Gastrocnemius medialis (tissue), 4 donors: ENCODE data around the gene P4HA1. TPM values are rescaled to one million over a fixed set of nuclear protein-coding genes. Genes with fewer than 3 reads are reported as not detected.

Source experiments
- ATAC-seq, 2 donors: fragments of 150-250 bp; one replicate each; pipeline ENCODE4 v1.9.1; 2016
- DNase-seq, 2 donors: peaks; one replicate each; pipeline ENCODE4 v3.0.0-alpha.2; 2019
- H3K27ac ChIP-seq, 4 donors: fragments of 200-600 bp; sonication (generic); 1 replicate in 1 of 4; 2 replicates in 3 of 4; pipeline ENCODE4 v1.5.1; 2016 to 2018; ENCODE audit warnings: mild to moderate bottlenecking in 2 of 4, moderate library complexity in 1 of 4
- H3K27me3 ChIP-seq, 3 donors: fragments of 200-600 bp; sonication (generic) in 2 of 3; 1 replicate in 1 of 3; 2 replicates in 2 of 3; pipeline versions ENCODE4 v1.5.1 to v1.6.0; 2016 to 2019; ENCODE audit warnings: mild to moderate bottlenecking in 1 of 3, moderate library complexity in 1 of 3
- H3K36me3 ChIP-seq, 2 donors: fragments of 200-600 bp; sonication (generic) in 1 of 2; one replicate each; pipeline ENCODE4 v1.5.1; 2017 to 2018
- H3K4me1 ChIP-seq, 2 donors: fragments of 200-600 bp; sonication (generic) in 1 of 2; one replicate each; pipeline ENCODE4 v1.5.1; 2016 to 2017; ENCODE audit warnings: mild to moderate bottlenecking in 2 of 2
- H3K4me3 ChIP-seq, 4 donors: fragments of 200-600 bp; sonication (generic) in 3 of 4; 1 replicate in 1 of 4; 2 replicates in 3 of 4; pipeline ENCODE4 v1.5.1; 2016 to 2019; ENCODE audit warnings: mild to moderate bottlenecking in 2 of 4
- H3K9me3 ChIP-seq, 3 donors: fragments of 200-600 bp; sonication (generic) in 2 of 3; 1 replicate in 1 of 3; 2 replicates in 2 of 3; pipeline ENCODE4 v1.5.1; 2016 to 2019
- CTCF ChIP-seq, 5 experiments: fragments of 450-650 bp in 3 of 5; fragments of 200-600 bp in 2 of 5; sonication (generic) in 2 of 5; IDR thresholded peaks in 4 of 5; conservative IDR thresholded peaks in 1 of 5; 1 replicate in 4 of 5; 2 replicates in 1 of 5; pipeline ENCODE4 v1.5.1; 2016 to 2019; ENCODE audit warnings: antibody characterized with exemption in 5 of 5, mild to moderate bottlenecking in 3 of 5, moderate library complexity in 3 of 5
- POLR2A ChIP-seq, 2 donors: fragments of 450-650 bp; IDR thresholded peaks; one replicate each; pipeline ENCODE4 v1.6.1; 2017; ENCODE audit warnings: antibody characterized with exemption in 2 of 2, mild to moderate bottlenecking in 2 of 2, moderate library complexity in 2 of 2
- in situ Hi-C, 4 donors: fragments of 200-750 bp; cut with MboI; loops; one replicate each; pipeline versions ENCODE4 v1.15.0 to v1.8.0; 2017; ENCODE audit warnings: low sequenced_read_pairs in 4 of 4
- intact Hi-C: fragments of 100-400 bp; cut with DNase I; formaldehyde crosslinking; loops from one replicate; pipeline ENCODE4 v1.15.1; 2023; ENCODE audit warnings: low total_unique reads
- total RNA-seq, 4 donors: library from RNA; depleted of rRNA; stranded (reverse); fragments of >200 nt; gene quantifications; one replicate each; pipeline versions ENCODE4 v1.1.0 to v1.2.3, GENCODE V29; 2016

P4HA1 gene
- total RNA-seq, 4 donors from 2014 or later: 65.3 to 348 (median 217) TPM

- Histone ChIP-seq H3K36me3 (no peaks in the 10 kb centered on the region), H3K27me3 (no peaks in the 10 kb centered on the region), H3K4me1 (peaks cover 34 to 43% of the 10 kb centered on the region in 2 donors), H3K27ac (peak overlapping the region; percentile 91 to 100 (median 96)), H3K4me3 (no peak overlapping the region), H3K9me3 (no peaks in the 10 kb centered on the region)
- TF ChIP-seq CTCF (IDR thresholded peaks at IDR 0.05 in 4 of 5, conservative IDR thresholded peaks at IDR 0.05 in 1 of 5): no peak
- TF ChIP-seq POLR2A (IDR thresholded peaks at IDR 0.05): no peak
- peak; percentile 60 to 74 for DNase-seq
- intact Hi-C loops (loop anchor here (5.0 kb wide), 1 partner anchor 153 kb away; the partner anchor contains the start of gene MRPS16), in situ Hi-C loops (loop anchor here in 2 of 4 donors (10.0 kb wide), 1 partner anchor 66 kb away; the partner anchor contains the start of genes ECD (in 2 of the 2) and FAM149B1 (in 2 of the 2))
- ATAC-seq: peak; percentile 61 to 68
Measured at GRCh38 chr10:73099141-73099540, 2.5 kb upstream of the P4HA1 start.

- DNase-seq (no peak), ATAC-seq (no peak)
- Histone ChIP-seq H3K4me3 (peak overlapping the region; percentile 83 to 99 (median 94)), H3K4me1 (peaks cover 47% of the 10 kb centered on the region in 2 donors), H3K36me3 (no peaks in the 10 kb centered on the region), H3K27ac (peak overlapping the region; percentile 91 to 100 (median 96)), H3K27me3 (no peaks in the 10 kb centered on the region), H3K9me3 (no peaks in the 10 kb centered on the region)
- intact Hi-C loops (loop anchor here (1.0 to 5.0 kb wide), 3 partner anchors 13 to 155 kb away; partner anchors contain the start of genes ECD, FAM149B1, MRPS16 and NUDT13), in situ Hi-C loops (loop anchor here in 2 of 4 donors (10.0 kb wide), 1 partner anchor 68 kb away; the partner anchor contains the start of genes ECD (in 2 of the 2) and FAM149B1 (in 2 of the 2))
- TF ChIP-seq CTCF (IDR thresholded peaks at IDR 0.05 in 4 of 5, conservative IDR thresholded peaks at IDR 0.05 in 1 of 5): no peak
- TF ChIP-seq POLR2A (IDR thresholded peaks at IDR 0.05): no peak
Measured at GRCh38 chr10:73097305-73097670, 622 bp upstream of the P4HA1 start.

GRCh38 chr10:73096041-73096448, 621 bp downstream of the P4HA1 start:
- in situ Hi-C loops (loop anchor here in 2 of 4 donors (10.0 kb wide), 1 partner anchor 69 kb away; the partner anchor contains the start of genes ECD (in 2 of the 2) and FAM149B1 (in 2 of the 2)), intact Hi-C loops (loop anchor here (1.0 to 5.0 kb wide), 4 partner anchors 22 to 156 kb away; partner anchors contain the start of genes ECD, FAM149B1 and MRPS16)
- H3K27me3 ChIP-seq: no peaks in the 10 kb centered on the region
- no peaks in the 10 kb centered on the region for H3K36me3 ChIP-seq
- H3K4me3 ChIP-seq: peak overlapping the region; percentile 83 to 99 (median 94)
- DNase-seq (peak; percentile 36 to 58), ATAC-seq (peak; percentile 33 to 35)
- TF ChIP-seq CTCF (IDR thresholded peaks at IDR 0.05 in 4 of 5, conservative IDR thresholded peaks at IDR 0.05 in 1 of 5) (no peak), POLR2A (IDR thresholded peaks at IDR 0.05) (no peak)
- H3K27ac ChIP-seq: peak overlapping the region; percentile 91 to 100 (median 96)
- peaks cover 58 to 59% of the 10 kb centered on the region in 2 donors for H3K4me1 ChIP-seq
- no peaks in the 10 kb centered on the region for H3K9me3 ChIP-seq

- H3K9me3 ChIP-seq: no peaks in the 10 kb centered on the region
- in situ Hi-C loops: loop anchor here in 2 of 4 donors (10.0 kb wide), 1 partner anchor 69 kb away; the partner anchor contains the start of genes ECD (in 2 of the 2) and FAM149B1 (in 2 of the 2)
- peak overlapping the region; percentile 91 to 100 (median 96) for H3K27ac ChIP-seq
- intact Hi-C loops: loop anchor here (1.0 to 5.0 kb wide), 4 partner anchors 23 to 157 kb away; partner anchors contain the start of genes ECD, FAM149B1 and MRPS16
- peak overlapping the region; percentile 83 to 99 (median 94) for H3K4me3 ChIP-seq
- TF ChIP-seq CTCF (IDR thresholded peaks at IDR 0.05 in 4 of 5, conservative IDR thresholded peaks at IDR 0.05 in 1 of 5): no peak
- peak in 1 of 2 donors; percentile 7 for TF ChIP-seq POLR2A (IDR thresholded peaks at IDR 0.05)
- ATAC-seq (no peak), DNase-seq (peak; percentile 36 to 38)
- H3K36me3 ChIP-seq: no peaks in the 10 kb centered on the region
- H3K27me3 ChIP-seq: no peaks in the 10 kb centered on the region
- H3K4me1 ChIP-seq: peaks cover 57 to 62% of the 10 kb centered on the region in 2 donors
Measured at GRCh38 chr10:73095481-73096021, 1.1 kb downstream of the P4HA1 start.
